SH-SY5Y (cell line): ENCODE data around the gene NAV2.
A peak's percentile ranks its signal among the peaks of the same experiment; 100 is the strongest.

ENCODE experiments used
- GATA2 ChIP-seq: IDR thresholded peaks from 2 replicates; pipeline ENCODE4 v1.6.1; 2011; ENCODE audit warnings: mild to moderate bottlenecking, low read depth, low read length
- GATA3 ChIP-seq: IDR thresholded peaks from 2 replicates; pipeline ENCODE4 v1.6.1; 2011; ENCODE audit warnings: low read depth, mild to moderate bottlenecking, low read length, moderate library complexity

NAV2 gene

GRCh38 chr11:19843079-19843478 is 130.4 kb downstream of the NAV2 start:
- TF ChIP-seq GATA3 (peak; percentile 39; the same call in 1 of the 2 replicates), GATA2 (peak; percentile 31; the same call in 1 of the 2 replicates)

- TF ChIP-seq GATA2 (no peak), GATA3 (no peak)
These were observed 131.4 kb downstream of the NAV2 start for GRCh38 chr11:19844012-19844411.

- TF ChIP-seq GATA3 (no peak), GATA2 (no peak)
These were observed 132.2 kb downstream of the NAV2 start for GRCh38 chr11:19844806-19845205.

- TF ChIP-seq GATA2 = no peak
- TF ChIP-seq GATA3 = no peak
These were observed 133.0 kb downstream of the NAV2 start for GRCh38 chr11:19845626-19846025.

DNA sequence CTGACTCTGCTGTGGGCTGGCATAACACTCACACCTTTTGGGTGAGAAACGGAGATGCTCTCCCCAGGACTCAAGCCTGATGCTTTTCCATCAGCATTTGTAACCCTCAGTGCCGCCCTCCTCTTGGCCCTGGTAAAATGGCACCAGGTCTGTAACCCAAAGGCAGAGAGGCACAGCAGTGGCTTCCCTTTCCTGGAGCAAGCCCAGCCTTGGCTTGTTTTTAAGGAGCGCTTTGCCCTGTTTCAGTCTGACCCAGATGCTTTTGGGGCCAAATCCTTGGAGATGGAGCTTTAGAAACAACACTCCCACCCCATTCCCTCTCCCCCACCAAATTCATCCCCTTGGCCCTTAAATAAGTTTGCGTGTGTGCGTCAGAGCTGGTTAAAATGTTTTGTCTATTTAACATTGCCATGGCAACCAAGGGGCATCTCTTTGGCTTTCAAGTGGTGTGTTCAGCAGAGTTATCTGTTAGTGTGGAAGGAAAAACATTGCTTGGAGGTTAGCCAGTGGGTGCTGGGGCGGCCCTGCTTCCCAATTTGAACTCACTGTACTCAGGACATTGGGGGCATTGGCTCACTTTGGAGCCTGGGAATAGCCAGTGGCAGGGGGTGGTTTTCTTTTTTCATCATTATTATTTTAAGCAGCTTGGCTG is 134.1 kb downstream of the NAV2 start:
- no peak for TF ChIP-seq GATA3
- TF ChIP-seq GATA2 = no peak

DNA sequence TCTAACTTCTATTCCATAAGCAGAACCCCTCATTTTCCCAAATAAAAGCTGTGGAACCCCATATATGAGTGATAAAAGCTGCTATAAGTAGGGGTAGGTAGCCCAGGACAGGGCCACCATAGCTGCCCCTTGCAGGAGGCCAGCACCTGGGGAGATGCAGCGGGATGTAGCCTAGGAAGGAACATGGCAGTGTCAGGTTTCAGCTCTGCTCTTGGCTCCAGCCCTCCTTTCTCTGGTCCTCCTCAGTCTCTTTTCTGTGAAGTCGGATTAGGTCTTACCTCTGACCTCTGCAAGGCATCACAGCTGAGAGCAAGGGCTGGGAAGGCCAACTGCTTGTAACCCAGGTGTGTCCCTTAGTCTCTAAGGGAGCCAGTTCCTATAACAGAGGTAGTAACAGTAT is 135.6 kb downstream of the NAV2 start:
- TF ChIP-seq GATA2 = no peak
- no peak for TF ChIP-seq GATA3

DNA sequence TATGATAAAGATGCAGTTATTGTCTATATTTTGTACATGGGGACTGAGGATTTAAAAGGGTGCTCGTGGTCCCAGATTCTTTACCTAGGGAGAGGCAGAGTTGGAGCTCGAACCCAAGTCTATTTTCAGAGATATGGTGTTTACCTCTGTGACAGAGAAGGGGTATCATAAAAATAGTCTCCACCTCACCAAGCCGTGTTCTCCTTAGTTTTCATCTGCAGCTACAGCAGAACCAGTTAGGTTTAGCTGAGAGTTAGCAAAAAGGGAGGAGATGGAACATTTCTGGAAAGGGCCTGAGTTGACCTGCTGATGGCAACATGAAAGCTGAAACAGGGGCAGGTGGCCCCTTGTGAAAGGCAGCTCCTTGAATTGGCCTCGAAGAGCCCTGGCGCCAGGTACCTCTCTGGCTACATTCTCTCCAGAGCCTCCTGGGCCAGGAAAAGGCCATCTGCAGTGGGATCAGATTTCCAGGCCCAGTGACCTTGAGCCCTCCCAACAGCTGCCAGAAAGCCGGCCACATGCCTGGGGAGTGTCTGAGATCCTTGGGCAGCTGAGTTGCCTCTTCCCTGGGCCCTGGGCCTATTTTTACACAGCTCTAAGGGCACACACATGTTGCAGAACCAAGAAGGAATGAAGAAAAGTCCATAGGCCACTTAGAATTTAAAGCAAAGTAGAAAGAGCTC is 136.6 kb downstream of the NAV2 start:
- TF ChIP-seq GATA3 (no peak), GATA2 (no peak)

DNA sequence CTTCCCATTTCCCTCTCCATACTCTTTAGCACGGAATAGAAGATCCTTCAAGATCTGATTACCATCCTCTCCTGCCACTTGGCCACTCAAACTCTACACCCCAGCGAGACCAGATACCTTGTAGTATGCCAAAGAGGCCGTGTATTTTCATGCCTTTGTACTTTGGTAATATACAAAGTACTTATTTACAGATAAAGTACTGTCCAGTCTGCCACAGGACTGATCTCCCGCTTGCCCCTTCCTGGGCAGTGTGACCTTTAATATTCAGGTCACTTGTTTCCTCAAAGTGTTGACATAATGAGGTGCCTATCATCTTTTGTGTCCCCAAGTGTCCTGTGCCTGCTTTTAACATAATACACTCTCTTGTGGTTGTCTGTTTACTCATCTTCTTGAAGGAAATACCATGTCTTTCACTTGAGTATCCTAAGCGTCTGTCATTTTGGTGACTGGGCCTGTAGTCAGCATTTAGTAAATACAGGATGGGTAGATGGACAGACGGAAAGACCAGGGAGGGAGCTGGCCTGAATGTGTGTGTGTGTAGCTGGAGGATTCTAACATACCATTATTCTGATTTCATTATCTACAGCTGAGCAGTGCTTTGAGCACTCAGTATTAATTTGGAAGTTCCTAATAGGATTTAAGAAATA is 137.4 kb downstream of the NAV2 start:
- no peak for TF ChIP-seq GATA3

GRCh38 chr11:19852288-19852687 is 139.7 kb downstream of the NAV2 start:
- TF ChIP-seq GATA2 = no peak
- TF ChIP-seq GATA3 = no peak

DNA sequence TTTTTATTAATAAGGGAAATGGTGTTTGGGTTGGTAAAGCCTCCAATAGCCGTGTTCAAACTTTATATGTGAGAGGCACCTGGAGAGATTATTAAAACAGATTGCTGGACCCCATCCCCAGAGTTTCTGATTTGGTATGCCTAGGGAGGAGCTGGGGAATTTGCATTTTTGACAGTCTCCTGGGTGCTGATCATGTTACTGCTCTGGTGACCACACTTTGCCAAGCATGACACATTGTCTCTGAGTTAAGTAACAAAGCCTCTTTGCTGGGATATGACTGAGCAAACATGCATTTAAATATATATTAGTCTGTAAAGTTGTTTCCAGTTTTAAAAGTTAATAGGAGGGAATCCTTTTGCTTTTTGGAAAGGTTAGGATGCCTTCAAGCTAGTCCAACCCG is 140.4 kb downstream of the NAV2 start:
- TF ChIP-seq GATA3 (no peak), GATA2 (no peak)

- TF ChIP-seq GATA2 (no peak), GATA3 (no peak)
These were observed 141.3 kb downstream of the NAV2 start for GRCh38 chr11:19853920-19854319.

GRCh38 chr11:19861171-19861570 is 148.5 kb downstream of the NAV2 start:
- TF ChIP-seq GATA3 (no peak), GATA2 (no peak)

DNA sequence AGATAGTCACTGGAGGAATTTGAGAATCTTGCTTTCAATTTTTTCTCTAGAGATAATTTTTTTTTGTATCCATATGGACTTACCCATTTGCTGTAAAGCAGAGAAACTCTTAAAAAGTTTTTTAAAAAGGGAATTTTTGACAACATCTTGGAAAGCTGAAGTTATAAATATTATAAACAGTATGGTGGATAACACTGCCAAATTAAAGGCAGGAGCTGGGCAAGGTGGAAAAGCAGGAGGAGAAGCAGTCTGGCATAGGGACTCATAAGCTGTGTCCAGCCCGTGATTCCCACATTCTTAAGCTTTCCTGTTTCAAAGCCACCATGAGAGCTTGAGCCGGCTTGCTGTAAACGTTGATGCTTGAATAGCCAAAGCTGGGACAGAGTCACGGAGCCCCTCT is 149.5 kb downstream of the NAV2 start:
- TF ChIP-seq GATA2 (no peak), GATA3 (no peak)

DNA sequence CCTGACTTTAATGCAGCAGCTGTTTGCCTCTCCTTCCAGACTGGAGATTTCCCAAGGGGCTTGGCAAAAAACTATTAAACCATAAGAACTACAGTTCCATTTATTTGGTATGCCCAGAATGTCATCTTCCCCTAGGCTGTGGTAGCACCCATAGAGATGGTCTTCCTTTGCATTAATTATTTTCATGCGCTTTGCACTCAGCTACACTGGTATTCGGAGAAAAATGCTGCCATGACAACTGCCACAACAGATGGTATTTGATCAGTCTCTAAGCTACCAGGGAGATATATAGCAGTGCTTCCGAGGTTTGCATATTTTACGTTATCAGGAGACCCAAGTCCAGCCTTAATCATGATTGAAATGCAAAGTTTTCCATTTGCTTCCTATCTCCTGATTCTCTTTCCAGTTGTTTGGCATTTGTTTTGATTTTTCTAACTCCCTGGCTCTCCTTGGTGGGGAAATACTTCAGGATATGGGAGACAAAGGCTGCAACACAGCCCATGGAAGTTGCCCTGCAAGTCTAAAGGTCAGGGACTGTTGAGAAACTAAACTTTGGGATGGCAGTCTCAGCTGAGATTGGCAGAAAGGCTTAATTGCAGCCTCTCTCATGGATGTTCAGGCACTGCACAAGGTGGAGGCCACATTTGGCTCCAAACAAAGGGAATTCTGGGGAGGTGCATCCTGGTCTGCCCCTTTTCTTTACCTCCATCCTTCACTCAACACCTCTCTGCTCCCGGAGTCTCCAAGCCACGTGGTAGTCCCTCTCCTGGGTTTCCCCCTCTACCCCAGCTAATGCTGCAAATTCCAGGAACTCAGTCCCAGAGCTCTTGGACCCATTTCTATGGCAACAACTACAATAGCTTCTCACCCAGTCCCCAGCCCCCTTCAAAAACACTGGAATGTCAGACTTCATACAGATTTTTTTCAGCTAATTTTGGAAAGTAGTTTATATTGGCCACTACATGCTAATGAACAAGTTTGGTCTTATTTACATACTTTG is 151.8 kb downstream of the NAV2 start:
- TF ChIP-seq GATA2 = no peak
- TF ChIP-seq GATA3 = no peak
